ENCODE results near the gene FLVCR1. TPM values are rescaled to one million over a fixed set of nuclear protein-coding genes. Genes with fewer than 3 reads are reported as not detected.

Gene FLVCR1
- total RNA-seq, 4 donors from 2014 or later = 1.9 to 9.1 (median 2.8) TPM

DNA sequence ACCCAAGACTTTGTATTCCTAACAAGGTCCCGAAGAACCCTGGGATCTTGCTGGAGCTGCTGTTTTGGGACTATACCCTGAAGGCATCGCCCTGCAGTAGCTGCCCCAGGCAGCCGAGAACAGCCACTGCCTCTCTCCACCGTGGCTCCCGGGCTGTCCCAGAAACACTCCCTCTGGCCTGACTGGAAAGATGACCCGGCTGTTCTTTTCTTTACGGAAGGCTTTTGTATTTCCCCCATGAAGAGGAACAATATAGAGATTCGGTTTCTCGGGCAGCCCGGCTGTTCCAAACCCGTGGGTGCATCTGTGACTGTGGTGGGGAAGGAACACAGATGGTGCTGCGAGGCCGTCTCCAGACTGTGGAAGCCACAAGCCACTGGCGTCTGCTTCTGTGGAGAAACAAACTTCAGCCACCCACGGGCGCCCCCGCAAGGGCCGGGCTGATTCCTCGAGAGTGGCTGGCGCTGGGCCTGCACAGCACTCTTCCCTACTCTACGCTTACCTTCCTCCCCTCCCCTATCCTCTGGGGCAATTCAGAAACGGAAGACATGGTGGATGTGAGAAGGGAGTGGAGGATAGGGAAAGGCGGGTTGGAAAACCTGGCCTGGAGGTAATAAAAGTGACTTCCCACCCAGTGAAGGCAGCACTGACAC is 58.5 kb downstream of the FLVCR1 start:
- DNase-seq (ENCODE audit: low spot score in 2 of 2) = no peak
- intact Hi-C loops (cut with DNase I; ENCODE audit: low total_unique reads) = no loop called here
- H3K4me3 ChIP-seq (ENCODE audit: low read depth, poor library complexity, severe bottlenecking) = no peak overlapping the region
- TF ChIP-seq CTCF (IDR thresholded peaks at IDR 0.05) (no peak), POLR2A (IDR thresholded peaks at IDR 0.05) (no peak)
- 7 to 26% methylated on average over 16 to 23 of the region's 23 CpGs for WGBS, 2 donors

- no peak for TF ChIP-seq POLR2A (IDR thresholded peaks at IDR 0.05)
- WGBS, 2 donors = 60 to 67% methylated on average over 9 of the region's 9 CpGs
- no peak for DNase-seq (ENCODE audit: low spot score in 2 of 2)
- H3K4me3 ChIP-seq (ENCODE audit: low read depth, poor library complexity, severe bottlenecking) = no peak overlapping the region
- intact Hi-C loops (cut with DNase I; ENCODE audit: low total_unique reads) = no loop called here
Measured at GRCh38 chr1:212917134-212917485, 59.0 kb downstream of the FLVCR1 start.

DNA sequence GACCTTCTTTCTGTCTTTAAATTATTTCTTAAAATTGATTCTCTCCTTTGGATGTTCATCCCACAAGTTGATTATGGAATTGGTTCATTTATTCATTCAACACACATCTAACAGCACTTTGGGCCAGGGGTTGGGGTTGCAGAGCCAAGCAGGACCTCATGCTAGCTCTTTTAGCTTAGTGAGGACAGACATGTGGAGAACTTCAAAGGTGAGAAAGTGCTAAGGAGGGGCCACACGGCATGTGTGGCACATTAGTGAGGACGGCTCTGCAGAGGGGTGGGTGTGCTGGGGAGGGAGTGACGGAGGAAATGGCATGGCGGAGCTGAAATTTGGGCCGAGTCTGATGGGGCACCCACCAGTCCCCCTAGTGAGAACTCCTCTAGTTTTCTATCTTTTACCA is 59.8 kb downstream of the FLVCR1 start:
- no peak overlapping the region for H3K4me3 ChIP-seq (ENCODE audit: low read depth, poor library complexity, severe bottlenecking)
- intact Hi-C loops (cut with DNase I; ENCODE audit: low total_unique reads) = no loop called here
- TF ChIP-seq POLR2A (IDR thresholded peaks at IDR 0.05) = no peak
- TF ChIP-seq CTCF (IDR thresholded peaks at IDR 0.05) = no peak
- WGBS, 2 donors = 80 to 82% methylated on average over 5 of the region's 5 CpGs
- DNase-seq (ENCODE audit: low spot score in 2 of 2) = no peak

GRCh38 chr1:212918824-212919223 is 60.7 kb downstream of the FLVCR1 start:
- TF ChIP-seq POLR2A (IDR thresholded peaks at IDR 0.05) = no peak
- TF ChIP-seq CTCF (IDR thresholded peaks at IDR 0.05) = no peak
- WGBS, 2 donors = 72 to 93% methylated on average over 2 of the region's 2 CpGs
- no peak for DNase-seq (ENCODE audit: low spot score in 2 of 2)
- H3K4me3 ChIP-seq (ENCODE audit: low read depth, poor library complexity, severe bottlenecking) = no peak overlapping the region
- intact Hi-C loops (cut with DNase I; ENCODE audit: low total_unique reads) = no loop called here

GRCh38 chr1:212920246-212920645 is 62.2 kb downstream of the FLVCR1 start:
- no peak for TF ChIP-seq POLR2A (IDR thresholded peaks at IDR 0.05)
- TF ChIP-seq CTCF (IDR thresholded peaks at IDR 0.05) = no peak
- WGBS, 2 donors = 82 to 83% methylated on average over 7 of the region's 7 CpGs
- no peak for DNase-seq (ENCODE audit: low spot score in 2 of 2)
- intact Hi-C loops (cut with DNase I; ENCODE audit: low total_unique reads) = no loop called here
- H3K4me3 ChIP-seq (ENCODE audit: low read depth, poor library complexity, severe bottlenecking) = no peak overlapping the region

DNA sequence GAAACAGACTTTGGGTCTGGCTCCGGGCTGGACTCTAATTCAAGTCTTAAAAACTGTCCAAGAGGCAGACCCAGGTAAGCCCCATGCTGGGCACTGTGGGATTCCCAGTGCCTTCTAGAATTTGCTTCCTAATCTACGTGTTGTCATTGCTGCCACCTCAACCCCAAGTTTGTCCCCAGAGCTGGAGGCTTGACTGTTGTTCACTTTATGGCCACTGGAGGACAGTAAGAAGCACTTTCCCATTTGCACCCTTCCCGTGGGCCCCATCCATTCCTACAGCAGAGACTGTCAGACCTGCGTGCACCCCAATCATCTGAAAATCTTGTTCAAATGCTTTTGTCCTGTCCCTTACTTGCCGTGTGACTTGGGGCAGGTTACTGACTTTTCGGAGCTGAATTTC is 62.8 kb downstream of the FLVCR1 start:
- DNase-seq (ENCODE audit: low spot score in 2 of 2) = no peak
- intact Hi-C loops (cut with DNase I; ENCODE audit: low total_unique reads) = no loop called here
- TF ChIP-seq POLR2A (IDR thresholded peaks at IDR 0.05) (no peak), CTCF (IDR thresholded peaks at IDR 0.05) (no peak)
- no peak overlapping the region for H3K4me3 ChIP-seq (ENCODE audit: low read depth, poor library complexity, severe bottlenecking)
- 76 to 81% methylated on average over 6 of the region's 6 CpGs for WGBS, 2 donors

Measured in lower leg skin (tissue), 4 donors.